Fibroblast of lung (primary cell): ENCODE measurements around the gene OR56B4. TPM values are rescaled to one million over a fixed set of nuclear protein-coding genes. Genes with fewer than 3 reads are reported as not detected.
"Not testable (repeated sequence)": the region's sequence is repeated elsewhere in the genome, so short reads cannot be mapped to it uniquely, and the experiment has no call there.

Experiments used
- DNase-seq, 2 donors: peaks; one replicate each; pipeline versions ENCODE4 v3.0.0 to v3.0.0-alpha.2; 2010; ENCODE audit warnings: low read depth in 2 of 2
- H2AFZ ChIP-seq: 2 replicates; pipeline ENCODE4 v1.5.1; 2012; ENCODE audit warnings: low read length, control low read depth, inconsistent platforms
- H3K27ac ChIP-seq: 2 replicates; pipeline ENCODE4 v1.5.1; 2011; ENCODE audit warnings: low read length, control low read depth; ENCODE audit not compliant: insufficient read depth
- H3K27me3 ChIP-seq: 2 replicates; pipeline ENCODE4 v1.5.1; 2011; ENCODE audit warnings: mild to moderate bottlenecking, low read length; ENCODE audit not compliant: control insufficient read depth, insufficient read depth
- H3K36me3 ChIP-seq: 2 replicates; pipeline ENCODE4 v1.5.1; 2011; ENCODE audit warnings: low read length; ENCODE audit not compliant: control insufficient read depth, insufficient read depth
- H3K4me1 ChIP-seq: 2 replicates; pipeline ENCODE4 v1.5.1; 2011; ENCODE audit warnings: low read length; ENCODE audit not compliant: control insufficient read depth, insufficient read depth; ENCODE audit errors: extremely low read depth
- H3K4me2 ChIP-seq: 2 replicates; pipeline ENCODE4 v1.5.1; 2011; ENCODE audit warnings: low read length, control low read depth; ENCODE audit not compliant: insufficient read depth; ENCODE audit errors: extremely low read depth
- H3K4me3 ChIP-seq, 4 experiments: fragments of 200-600 bp in 1 of 4; sonication (generic) in 1 of 4; replicated peaks in 1 of 4; 2 replicates each; pipeline ENCODE4 v1.5.1; 2011 to 2016; ENCODE audit warnings: low read length in 4 of 4, low read depth in 3 of 4, mild to moderate bottlenecking in 3 of 4, control low read depth in 2 of 4, inconsistent platforms in 1 of 4, mixed read lengths in 1 of 4; ENCODE audit not compliant: insufficient read depth in 1 of 4; ENCODE audit errors: control extremely low read depth in 1 of 4
- H3K79me2 ChIP-seq: 2 replicates; pipeline ENCODE4 v1.5.1; 2012; ENCODE audit warnings: mild to moderate bottlenecking, low read length, inconsistent platforms; ENCODE audit not compliant: control insufficient read depth, insufficient read depth
- H3K9ac ChIP-seq: 2 replicates; pipeline ENCODE4 v1.5.1; 2011; ENCODE audit warnings: mild to moderate bottlenecking, low read length, control low read depth; ENCODE audit not compliant: insufficient read depth
- H3K9me3 ChIP-seq: 2 replicates; pipeline ENCODE4 v1.5.1; 2012; ENCODE audit warnings: low read depth, low read length; ENCODE audit not compliant: control insufficient read depth, insufficient read depth
- H4K20me1 ChIP-seq: 2 replicates; pipeline ENCODE4 v1.5.1; 2011; ENCODE audit warnings: low read length; ENCODE audit not compliant: control insufficient read depth, insufficient read depth; ENCODE audit errors: extremely low read depth
- CTCF ChIP-seq, 2 donors: IDR thresholded peaks in 1 of 2; conservative IDR thresholded peaks in 1 of 2; 1 replicate in 1 of 2; 2 replicates in 1 of 2; pipeline ENCODE4 v1.5.1; 2011 to 2012; ENCODE audit warnings: low read length in 2 of 2, control low read depth in 1 of 2, inconsistent platforms in 1 of 2, low read depth in 1 of 2, mild to moderate bottlenecking in 1 of 2
- EZH2 ChIP-seq: IDR thresholded peaks from 2 replicates; pipeline ENCODE4 v1.5.1; 2012; ENCODE audit warnings: low read length, control low read depth, mild to moderate bottlenecking; ENCODE audit errors: missing control alignments
- polyA plus RNA-seq, 2 donors: library from polyadenylated mRNA; depleted of rRNA in 1 of 2; stranded (reverse) in 1 of 2; unstranded in 1 of 2; fragments of >200 nt; gene quantifications; 2 replicates each; pipeline ENCODE4 v1.2.1, GENCODE V29; 2011 to 2012; ENCODE audit warnings: missing spikeins in 1 of 2
- total RNA-seq: library from RNA; depleted of rRNA; stranded (reverse); fragments of >200 nt; gene quantifications from 2 replicates; pipeline ENCODE4 v1.2.1, GENCODE V29; 2014

The OR56B4 gene
- total and polyA plus RNA-seq, 2 donors (not counting 1 experiment from before 2014, with no cell fraction given): not detected

GRCh38 chr11:6067502-6067901 is 40.0 kb upstream of the OR56B4 start:
- Histone ChIP-seq H3K4me2 (no peak overlapping the region), H3K27me3 (no peaks in the 10 kb centered on the region), H3K79me2 (no peaks in the 10 kb centered on the region), H3K9me3 (no peaks in the 10 kb centered on the region), H3K4me3 (no peak overlapping the region), H3K27ac (no peak overlapping the region), H2AFZ (no peak overlapping the region), H3K9ac (no peak overlapping the region), H4K20me1 (no peaks in the 10 kb centered on the region), H3K4me1 (no peaks in the 10 kb centered on the region), H3K36me3 (no peaks in the 10 kb centered on the region)
- TF ChIP-seq EZH2 (no peak), CTCF (conservative IDR thresholded peaks at IDR 0.05 in 1 of 2, IDR thresholded peaks at IDR 0.05 in 1 of 2; ENCODE audit: low read depth in 1 of 2, low read length in 2 of 2) (no peak)
- DNase-seq: no peak

GRCh38 chr11:6076443-6076842 is 31.0 kb upstream of the OR56B4 start:
- DNase-seq, H3K4me1 ChIP-seq: not testable (repeated sequence)

GRCh38 chr11:6077723-6078122 is 29.8 kb upstream of the OR56B4 start:
- H2AFZ ChIP-seq: no peak overlapping the region
- H3K9ac ChIP-seq: no peak overlapping the region
- no peak overlapping the region for H3K4me2 ChIP-seq
- H3K27me3 ChIP-seq: no peaks in the 10 kb centered on the region
- H3K27ac ChIP-seq: no peak overlapping the region
- H4K20me1 ChIP-seq: no peaks in the 10 kb centered on the region
- no peak overlapping the region for H3K4me3 ChIP-seq
- no peaks in the 10 kb centered on the region for H3K79me2 ChIP-seq
- DNase-seq: no peak
- no peaks in the 10 kb centered on the region for H3K9me3 ChIP-seq
- TF ChIP-seq CTCF (conservative IDR thresholded peaks at IDR 0.05 in 1 of 2, IDR thresholded peaks at IDR 0.05 in 1 of 2; ENCODE audit: low read depth in 1 of 2, low read length in 2 of 2): no peak
- TF ChIP-seq EZH2: no peak
- H3K36me3 ChIP-seq: no peaks in the 10 kb centered on the region
- no peaks in the 10 kb centered on the region for H3K4me1 ChIP-seq

More at GRCh38 chr11:6076443-6076842, 31.0 kb upstream of the OR56B4 start:
- not testable (repeated sequence) for H3K4me3 ChIP-seq, H3K9ac ChIP-seq, H3K79me2 ChIP-seq, H3K36me3 ChIP-seq, H3K27ac ChIP-seq, H3K4me2 ChIP-seq, H4K20me1 ChIP-seq, H3K27me3 ChIP-seq, H2AFZ ChIP-seq, H3K9me3 ChIP-seq
